ENCODE results near the gene MPP2. TPM values are rescaled to one million over a fixed set of nuclear protein-coding genes. Genes with fewer than 3 reads are reported as not detected.

Gene MPP2
- total and polyA plus RNA-seq, 3 donors from 2014 or later: 25.1 to 31.4 (median 25.8) TPM

DNA sequence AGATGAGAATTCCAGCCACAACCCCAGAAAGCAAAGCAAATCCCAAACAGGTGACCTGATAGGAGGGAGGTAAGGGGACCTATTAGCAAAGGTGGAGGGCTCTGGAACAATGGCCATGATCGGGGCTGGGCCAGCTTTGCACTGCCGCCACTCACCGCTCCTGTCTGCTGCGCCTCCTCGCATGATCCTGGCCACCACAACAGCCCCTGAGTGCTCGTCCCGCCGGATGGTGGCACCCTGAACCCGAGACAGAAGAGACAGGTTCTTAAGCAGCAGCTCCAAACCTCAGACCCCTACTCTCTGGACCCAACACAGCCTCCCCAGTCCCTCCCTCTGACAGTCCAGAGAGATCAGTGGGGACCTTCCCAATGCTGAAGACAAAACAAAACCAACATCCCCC, 79.7 kb downstream of the MPP2 start:
- Histone ChIP-seq H3K4me3 (no peak overlapping the region), H3K9me3 (no peaks in the 10 kb centered on the region), H3K4me1 (no peaks in the 10 kb centered on the region), H3K27me3 (no peaks in the 10 kb centered on the region), H3K36me3 (ENCODE audit: low read depth, missing control alignments) (no peaks in the 10 kb centered on the region), H3K27ac (no peak overlapping the region)
- TF ChIP-seq CTCF (IDR thresholded peaks at IDR 0.05) (no peak), POLR2A (IDR thresholded peaks at IDR 0.05) (no peak)
- 95 to 97% methylated on average over 9 of the region's 9 CpGs for WGBS, 2 donors
- DNase-seq: no peak
- intact Hi-C loops (cut with DNase I; ENCODE audit: low total_unique reads): no loop called here

DNA sequence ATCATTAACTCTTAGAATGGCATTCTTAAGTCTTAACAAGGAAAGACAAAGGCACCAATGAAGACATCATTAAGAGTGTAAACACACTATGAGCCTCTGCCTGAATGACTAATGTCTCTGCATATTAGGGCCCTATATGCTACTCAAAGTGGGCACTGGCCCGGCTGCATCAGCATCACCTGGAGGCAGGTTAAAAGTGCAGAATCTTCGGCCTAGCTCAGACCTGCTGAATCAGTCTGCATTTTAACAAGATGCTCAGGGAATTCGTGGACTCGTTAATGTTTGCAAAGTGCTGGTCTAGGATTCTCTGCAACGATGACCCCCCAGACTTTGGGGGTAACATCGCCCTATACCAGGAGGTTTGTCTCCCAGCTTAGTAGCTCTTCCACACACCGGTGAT, 81.1 kb downstream of the MPP2 start:
- Histone ChIP-seq H3K27ac (no peak overlapping the region), H3K36me3 (ENCODE audit: low read depth, missing control alignments) (no peaks in the 10 kb centered on the region), H3K9me3 (no peaks in the 10 kb centered on the region), H3K27me3 (no peaks in the 10 kb centered on the region), H3K4me1 (no peaks in the 10 kb centered on the region), H3K4me3 (no peak overlapping the region)
- DNase-seq: no peak
- 93 to 97% methylated on average over 7 of the region's 7 CpGs for WGBS, 2 donors
- intact Hi-C loops (cut with DNase I; ENCODE audit: low total_unique reads): no loop called here
- TF ChIP-seq POLR2A (IDR thresholded peaks at IDR 0.05) (no peak), CTCF (IDR thresholded peaks at IDR 0.05) (no peak)

- Histone ChIP-seq H3K4me3 (no peak overlapping the region), H3K27me3 (no peaks in the 10 kb centered on the region), H3K27ac (no peak overlapping the region), H3K9me3 (no peaks in the 10 kb centered on the region), H3K36me3 (ENCODE audit: low read depth, missing control alignments) (no peaks in the 10 kb centered on the region), H3K4me1 (no peaks in the 10 kb centered on the region)
- DNase-seq: no peak
- intact Hi-C loops (cut with DNase I; ENCODE audit: low total_unique reads): no loop called here
- WGBS, 2 donors: 96 to 100% methylated on average over 1 to 12 of the region's 12 CpGs
- TF ChIP-seq POLR2A (IDR thresholded peaks at IDR 0.05) (no peak), CTCF (IDR thresholded peaks at IDR 0.05) (no peak)
Observed at GRCh38 chr17:43825567-43825966, 81.8 kb downstream of the MPP2 start.

Other genes starting within 250 kb of the MPP2 start
- 1 to 10 TPM in 1 of 2 donors, under 1 TPM in 1; 0.12 to 2.8 TPM for gene MEOX1, start 245.6 kb downstream of the MPP2 start, total RNA-seq
- gene MEOX1, start 245.6 kb downstream of the MPP2 start, polyA plus RNA-seq (ENCODE audit: insufficient read depth, low read depth, low replicate concordance): 6.1 TPM
- gene SOST, start 148.7 kb downstream of the MPP2 start, total RNA-seq: under 1 TPM in 1 of 2 donors, not detected in 1; 0.24 TPM
- gene SOST, start 148.7 kb downstream of the MPP2 start, polyA plus RNA-seq (ENCODE audit: insufficient read depth, low read depth, low replicate concordance): not detected
- 10 to 100 TPM; 59.2 to 75.1 TPM for gene DUSP3, start 128.6 kb downstream of the MPP2 start, total RNA-seq
- 54.8 TPM for gene DUSP3, start 128.6 kb downstream of the MPP2 start, polyA plus RNA-seq (ENCODE audit: insufficient read depth, low read depth, low replicate concordance)
- 10 to 100 TPM in 1 of 2 donors, 1 to 10 TPM in 1; 6.3 to 20.0 TPM for gene CFAP97D1, start 127.1 kb downstream of the MPP2 start, total RNA-seq
- 32.4 TPM for gene CFAP97D1, start 127.1 kb downstream of the MPP2 start, polyA plus RNA-seq (ENCODE audit: insufficient read depth, low read depth, low replicate concordance)
- 10 to 100 TPM; 16.7 to 18.2 TPM for gene MPP3, start 74.4 kb downstream of the MPP2 start, total RNA-seq
- 5.9 TPM for gene MPP3, start 74.4 kb downstream of the MPP2 start, polyA plus RNA-seq (ENCODE audit: insufficient read depth, low read depth, low replicate concordance)
- 10 to 100 TPM; 48.4 to 53.9 TPM for gene CD300LG, start 60.4 kb downstream of the MPP2 start, total RNA-seq
- gene CD300LG, start 60.4 kb downstream of the MPP2 start, polyA plus RNA-seq (ENCODE audit: insufficient read depth, low read depth, low replicate concordance): 49.2 TPM
- not detected for gene PPY, start 34.9 kb upstream of the MPP2 start, total RNA-seq
- 0.99 TPM for gene PPY, start 34.9 kb upstream of the MPP2 start, polyA plus RNA-seq (ENCODE audit: insufficient read depth, low read depth, low replicate concordance)
- gene PYY, start 46.4 kb upstream of the MPP2 start, total RNA-seq: under 1 TPM in 1 of 2 donors, not detected in 1; 0.37 TPM
- 1.5 TPM for gene PYY, start 46.4 kb upstream of the MPP2 start, polyA plus RNA-seq (ENCODE audit: insufficient read depth, low read depth, low replicate concordance)
- gene NAGS, start 97.1 kb upstream of the MPP2 start, total RNA-seq: 1 to 10 TPM; 2.5 to 3.1 TPM
- 6.5 TPM for gene NAGS, start 97.1 kb upstream of the MPP2 start, polyA plus RNA-seq (ENCODE audit: insufficient read depth, low read depth, low replicate concordance)
- gene TMEM101, start 107.4 kb upstream of the MPP2 start, total RNA-seq: 10 to 100 TPM; 38.4 to 63.3 TPM
- gene TMEM101, start 107.4 kb upstream of the MPP2 start, polyA plus RNA-seq (ENCODE audit: insufficient read depth, low read depth, low replicate concordance): 51.1 TPM
- gene LSM12, start 159.1 kb upstream of the MPP2 start, total RNA-seq: 10 to 100 TPM; 52.7 to 74.4 TPM
- gene LSM12, start 159.1 kb upstream of the MPP2 start, polyA plus RNA-seq (ENCODE audit: insufficient read depth, low read depth, low replicate concordance): 57.6 TPM
- 10 to 100 TPM; 58.0 to 85.5 TPM for gene G6PC3, start 163.2 kb upstream of the MPP2 start, total RNA-seq
- gene G6PC3, start 163.2 kb upstream of the MPP2 start, polyA plus RNA-seq (ENCODE audit: insufficient read depth, low read depth, low replicate concordance): 109 TPM
- gene HDAC5, start 216.1 kb upstream of the MPP2 start, total RNA-seq: 100 to 1,000 TPM in 1 of 2 donors, 10 to 100 TPM in 1; 94.1 to 141 TPM
- 43.3 TPM for gene HDAC5, start 216.1 kb upstream of the MPP2 start, polyA plus RNA-seq (ENCODE audit: insufficient read depth, low read depth, low replicate concordance)
- 10 to 100 TPM; 20.0 to 20.2 TPM for gene HROB, start 234.4 kb upstream of the MPP2 start, total RNA-seq
- gene HROB, start 234.4 kb upstream of the MPP2 start, polyA plus RNA-seq (ENCODE audit: insufficient read depth, low read depth, low replicate concordance): 22.7 TPM

All from testis (tissue), 3 donors.